HEK293 (cell line): ENCODE data around the gene CYTH4.
A peak's percentile ranks its signal among the peaks of the same experiment; 100 is the strongest.

Experiments used
- CTCF ChIA-PET: fragments of 350-600 bp; formaldehyde crosslinking; extraction: SDS; loops from one replicate; lab custom pipeline; 2021; ENCODE audit warnings: antibody characterized with exemption; lab: Yijun Ruan, JAX
- POLR2A ChIA-PET: fragments of 300-600 bp; formaldehyde crosslinking; extraction: SDS; loops from one replicate; lab custom pipeline; 2020; ENCODE audit warnings: antibody characterized with exemption, inconsistent platforms; lab: Yijun Ruan, JAX
- H3K27ac ChIP-seq: fragments of 200-500 bp; sonication (Bioruptor generic); 2 replicates; pipeline ENCODE4 v1.5.1; 2014; ENCODE audit warnings: low read depth, low read length, control low read depth, inconsistent platforms; ENCODE audit errors: extremely low read depth
- H3K36me3 ChIP-seq, 2 experiments: fragments of 200-500 bp in 1 of 2; sonication (Bioruptor generic) in 1 of 2; 1 replicate in 1 of 2; 2 replicates in 1 of 2; pipeline ENCODE4 v1.5.1; 2014 to 2017; ENCODE audit warnings: inconsistent platforms in 2 of 2, low read length in 2 of 2; ENCODE audit not compliant: control insufficient read depth in 2 of 2, insufficient read depth in 1 of 2
- H3K4me1 ChIP-seq: fragments of 200-500 bp; sonication (Bioruptor generic); 2 replicates; pipeline ENCODE4 v1.5.1; 2014; ENCODE audit warnings: mild to moderate bottlenecking, low read length, inconsistent platforms; ENCODE audit not compliant: control insufficient read depth, insufficient read depth
- H3K4me3 ChIP-seq: 2 replicates; pipeline ENCODE4 v1.5.1; 2011; ENCODE audit warnings: low read depth, mild to moderate bottlenecking, control low read depth, low read length, moderate library complexity
- H3K9me3 ChIP-seq: fragments of 200-500 bp; sonication (Bioruptor generic); 2 replicates; pipeline ENCODE4 v1.5.1; 2014; ENCODE audit warnings: low read depth, low read length, inconsistent platforms; ENCODE audit not compliant: control insufficient read depth, insufficient read depth
- KLF10 ChIP-seq: fragments of 450-650 bp; IDR thresholded peaks from 2 replicates; pipeline ENCODE4 v1.5.1; 2018; ENCODE audit warnings: missing biosample characterization, mild to moderate bottlenecking, missing genetic modification characterization
- SCRT2 ChIP-seq: fragments of 450-650 bp; formaldehyde crosslinking; IDR thresholded peaks from 2 replicates; pipeline ENCODE4 v1.5.1; 2016; ENCODE audit warnings: missing biosample characterization, missing genetic modification characterization
- SP7 ChIP-seq: fragments of 450-650 bp; formaldehyde crosslinking; IDR thresholded peaks from 2 replicates; pipeline ENCODE4 v1.5.1; 2016; ENCODE audit warnings: missing biosample characterization, missing genetic modification characterization
- ZBTB17 ChIP-seq: fragments of 450-650 bp; formaldehyde crosslinking; IDR thresholded peaks from 2 replicates; pipeline ENCODE4 v1.5.1; 2016; ENCODE audit warnings: missing biosample characterization, missing genetic modification characterization
- ZBTB7A ChIP-seq: fragments of 450-650 bp; formaldehyde crosslinking; IDR thresholded peaks from 2 replicates; pipeline ENCODE4 v1.5.1; 2016; ENCODE audit warnings: low read depth, missing biosample characterization, missing genetic modification characterization
- ZIC2 ChIP-seq: fragments of 450-650 bp; formaldehyde crosslinking; IDR thresholded peaks from 2 replicates; pipeline ENCODE4 v1.5.1; 2016; ENCODE audit warnings: missing biosample characterization, missing genetic modification characterization
- ZNF202 ChIP-seq: fragments of 450-650 bp; formaldehyde crosslinking; IDR thresholded peaks from 2 replicates; pipeline ENCODE4 v1.5.1; 2016; ENCODE audit warnings: missing biosample characterization, missing genetic modification characterization, borderline replicate concordance
- ZNF324 ChIP-seq: fragments of 450-650 bp; formaldehyde crosslinking; IDR thresholded peaks from 2 replicates; pipeline ENCODE4 v1.5.1; 2016; ENCODE audit warnings: missing biosample characterization, missing genetic modification characterization
- ZNF354C ChIP-seq: fragments of 450-650 bp; formaldehyde crosslinking; IDR thresholded peaks from 2 replicates; pipeline ENCODE4 v1.5.1; 2016; ENCODE audit warnings: missing biosample characterization, missing genetic modification characterization, low read depth, borderline replicate concordance
- ZNF529 ChIP-seq: fragments of 450-650 bp; formaldehyde crosslinking; IDR thresholded peaks from 2 replicates; pipeline ENCODE4 v1.5.1; 2017; ENCODE audit warnings: missing genetic modification characterization, missing biosample characterization; ENCODE audit not compliant: insufficient replicate concordance
- ZNF548 ChIP-seq: fragments of 450-650 bp; formaldehyde crosslinking; IDR thresholded peaks from 2 replicates; pipeline ENCODE4 v1.5.1; 2016; ENCODE audit warnings: missing biosample characterization, missing genetic modification characterization
- ZNF623 ChIP-seq: fragments of 450-650 bp; formaldehyde crosslinking; IDR thresholded peaks from 2 replicates; pipeline ENCODE4 v1.5.1; 2016; ENCODE audit warnings: missing biosample characterization, missing genetic modification characterization
- TF ChIP-seq, protein P1 (sequence below): fragments of 450-650 bp; formaldehyde crosslinking; conservative IDR thresholded peaks from 2 replicates; pipeline ENCODE4 v1.5.1; 2016; ENCODE audit warnings: low read depth, missing biosample characterization, missing genetic modification characterization
- TF ChIP-seq, protein P2 (sequence below): fragments of 450-650 bp; formaldehyde crosslinking; IDR thresholded peaks from 2 replicates; pipeline ENCODE4 v1.5.1; 2017; ENCODE audit warnings: missing biosample characterization, missing genetic modification characterization
- TF ChIP-seq, protein P3 (sequence below): fragments of 450-650 bp; formaldehyde crosslinking; IDR thresholded peaks from 2 replicates; pipeline ENCODE4 v1.5.1; 2016; ENCODE audit warnings: missing biosample characterization, missing genetic modification characterization
- TF ChIP-seq, protein P4 (sequence below): fragments of 450-650 bp; formaldehyde crosslinking; IDR thresholded peaks from 2 replicates; pipeline ENCODE4 v1.5.1; 2016; ENCODE audit warnings: missing biosample characterization, missing genetic modification characterization, borderline replicate concordance

Gene CYTH4

DNA sequence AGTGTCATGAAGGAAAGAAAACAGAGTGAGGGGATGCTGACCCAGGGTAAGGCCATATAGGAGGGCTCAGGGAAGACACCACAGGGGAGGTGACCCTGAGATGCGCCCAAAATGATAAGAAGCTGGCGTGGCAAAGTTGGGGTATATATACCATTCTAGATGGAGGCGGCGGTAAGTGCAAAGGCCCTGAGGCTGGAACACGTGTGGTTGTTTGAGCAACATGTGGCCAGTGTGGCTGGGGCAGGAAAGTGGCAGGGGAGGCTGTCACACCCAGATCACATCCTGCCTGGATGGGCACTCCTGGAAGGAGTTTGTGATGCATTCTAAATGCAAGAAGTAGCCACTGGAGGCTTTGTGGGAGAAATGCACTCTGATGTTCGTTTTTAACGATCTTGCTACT is 70.2 kb downstream of the CYTH4 start:
- Histone ChIP-seq H3K36me3 (no peaks in the 10 kb centered on the region), H3K4me3 (no peak overlapping the region), H3K4me1 (no peaks in the 10 kb centered on the region), H3K27ac (no peak overlapping the region), H3K9me3 (no peaks in the 10 kb centered on the region)
- TF ChIP-seq SCRT2, result peak; percentile 36; the same call in 1 of the 2 replicates
- no peak for TF ChIP-seq ZNF202 (tag by site-specific recombination)
- TF ChIP-seq ZBTB17 (tag by site-specific recombination), result peak; percentile 57; the same call in 1 of the 2 replicates
- TF ChIP-seq ZNF623 (tag by site-specific recombination), result peak; percentile 95
- TF ChIP-seq ZIC2, result peak; percentile 3; the same call in 1 of the 2 replicates
- CTCF ChIA-PET, result interaction anchor here (0.6 to 2.5 kb wide), 3 partner anchors 36 to 123 kb away, joined by 3 to 12 read pairs (median 4); no protein-coding TSS in a partner anchor
- POLR2A ChIA-PET, result no interaction called here

DNA sequence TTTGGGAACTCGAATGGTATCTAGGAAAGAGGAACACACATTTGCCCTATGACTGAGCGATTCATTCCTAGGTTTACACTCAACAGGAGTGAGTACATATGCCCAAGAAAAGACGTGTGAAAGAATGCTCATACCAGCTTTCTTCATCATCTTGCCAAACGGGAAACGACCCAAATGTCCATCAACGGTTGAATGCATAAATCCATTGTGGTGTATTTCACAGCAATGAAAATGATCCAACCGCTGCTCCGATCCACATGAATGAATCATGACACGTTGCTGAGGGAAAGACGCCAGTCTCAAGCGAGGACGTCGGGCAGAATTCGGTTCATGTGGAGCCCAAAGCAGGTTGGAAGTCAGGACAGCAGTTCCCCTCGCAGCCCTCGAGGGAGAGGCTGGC is 71.5 kb downstream of the CYTH4 start:
- Histone ChIP-seq H3K36me3 (no peaks in the 10 kb centered on the region), H3K27ac (no peak overlapping the region), H3K4me3 (no peak overlapping the region), H3K9me3 (no peaks in the 10 kb centered on the region), H3K4me1 (no peaks in the 10 kb centered on the region)
- ChIA-PET CTCF (interaction anchor here (2.5 kb wide), 1 partner anchor 105 kb away, joined by 12 read pairs; no protein-coding TSS in a partner anchor), POLR2A (no interaction called here)
- no peak for TF ChIP-seq SP7 (tag by site-specific recombination)

DNA sequence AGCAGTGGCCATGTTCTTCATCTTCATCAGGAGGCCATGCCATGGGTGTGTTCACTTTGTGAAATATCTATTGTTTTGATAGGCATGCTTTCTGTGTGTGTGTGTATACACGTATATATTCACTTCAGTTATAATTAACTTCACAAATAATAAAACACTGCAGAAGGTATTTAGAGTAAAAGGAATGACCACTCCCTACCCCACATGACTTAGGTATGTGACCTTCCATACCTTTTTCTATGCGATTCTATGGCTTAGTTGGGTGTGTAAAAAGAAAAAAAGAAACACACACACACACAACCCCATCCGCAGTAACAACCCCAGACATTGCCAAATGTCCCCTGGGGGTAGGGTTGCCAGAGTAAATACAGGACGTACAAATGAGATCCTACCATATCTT is 72.0 kb downstream of the CYTH4 start:
- ChIA-PET POLR2A (no interaction called here), CTCF (interaction anchor here (2.5 kb wide), 1 partner anchor 104 kb away, joined by 12 read pairs; no protein-coding TSS in a partner anchor)
- TF ChIP-seq, protein P1, sequence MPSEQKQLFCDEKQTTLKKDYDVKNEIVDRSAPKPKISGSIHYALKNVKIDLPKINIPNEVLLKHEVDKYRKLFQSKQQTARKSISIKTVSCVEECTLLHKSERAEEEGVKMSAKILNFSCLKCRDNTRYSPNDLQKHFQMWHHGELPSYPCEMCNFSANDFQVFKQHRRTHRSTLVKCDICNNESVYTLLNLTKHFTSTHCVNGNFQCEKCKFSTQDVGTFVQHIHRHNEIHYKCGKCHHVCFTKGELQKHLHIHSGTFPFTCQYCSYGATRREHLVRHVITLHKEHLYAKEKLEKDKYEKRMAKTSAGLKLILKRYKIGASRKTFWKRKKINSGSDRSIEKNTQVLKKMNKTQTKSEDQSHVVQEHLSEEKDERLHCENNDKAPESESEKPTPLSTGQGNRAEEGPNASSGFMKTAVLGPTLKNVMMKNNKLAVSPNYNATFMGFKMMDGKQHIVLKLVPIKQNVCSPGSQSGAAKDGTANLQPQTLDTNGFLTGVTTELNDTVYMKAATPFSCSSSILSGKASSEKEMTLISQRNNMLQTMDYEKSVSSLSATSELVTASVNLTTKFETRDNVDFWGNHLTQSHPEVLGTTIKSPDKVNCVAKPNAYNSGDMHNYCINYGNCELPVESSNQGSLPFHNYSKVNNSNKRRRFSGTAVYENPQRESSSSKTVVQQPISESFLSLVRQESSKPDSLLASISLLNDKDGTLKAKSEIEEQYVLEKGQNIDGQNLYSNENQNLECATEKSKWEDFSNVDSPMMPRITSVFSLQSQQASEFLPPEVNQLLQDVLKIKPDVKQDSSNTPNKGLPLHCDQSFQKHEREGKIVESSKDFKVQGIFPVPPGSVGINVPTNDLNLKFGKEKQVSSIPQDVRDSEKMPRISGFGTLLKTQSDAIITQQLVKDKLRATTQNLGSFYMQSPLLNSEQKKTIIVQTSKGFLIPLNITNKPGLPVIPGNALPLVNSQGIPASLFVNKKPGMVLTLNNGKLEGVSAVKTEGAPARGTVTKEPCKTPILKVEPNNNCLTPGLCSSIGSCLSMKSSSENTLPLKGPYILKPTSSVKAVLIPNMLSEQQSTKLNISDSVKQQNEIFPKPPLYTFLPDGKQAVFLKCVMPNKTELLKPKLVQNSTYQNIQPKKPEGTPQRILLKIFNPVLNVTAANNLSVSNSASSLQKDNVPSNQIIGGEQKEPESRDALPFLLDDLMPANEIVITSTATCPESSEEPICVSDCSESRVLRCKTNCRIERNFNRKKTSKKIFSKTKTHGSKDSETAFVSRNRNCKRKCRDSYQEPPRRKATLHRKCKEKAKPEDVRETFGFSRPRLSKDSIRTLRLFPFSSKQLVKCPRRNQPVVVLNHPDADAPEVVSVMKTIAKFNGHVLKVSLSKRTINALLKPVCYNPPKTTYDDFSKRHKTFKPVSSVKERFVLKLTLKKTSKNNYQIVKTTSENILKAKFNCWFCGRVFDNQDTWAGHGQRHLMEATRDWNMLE (tag by site-specific recombination), result no peak
- Histone ChIP-seq H3K4me1 (no peaks in the 10 kb centered on the region), H3K9me3 (no peaks in the 10 kb centered on the region), H3K27ac (no peak overlapping the region), H3K36me3 (no peaks in the 10 kb centered on the region), H3K4me3 (no peak overlapping the region)

DNA sequence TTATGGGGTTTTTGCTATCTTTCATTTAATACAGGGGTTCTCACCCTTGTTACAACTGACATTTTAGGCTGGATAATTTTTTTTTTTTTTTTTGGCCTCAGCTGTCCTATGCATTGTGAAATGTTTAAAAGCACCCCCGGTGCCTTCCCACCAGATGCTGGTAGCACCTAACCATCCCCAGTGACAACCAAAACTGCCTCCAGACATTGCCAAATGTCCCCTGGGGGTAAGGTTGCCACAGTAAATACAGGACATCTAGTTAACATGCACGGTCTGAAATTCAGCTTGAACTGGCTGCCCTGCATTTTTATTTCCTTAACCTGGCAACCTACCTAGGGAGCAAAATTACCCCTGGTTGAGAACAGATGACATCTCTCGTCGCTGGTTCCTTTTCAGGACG is 72.4 kb downstream of the CYTH4 start:
- CTCF ChIA-PET, result no interaction called here
- POLR2A ChIA-PET, result no interaction called here
- TF ChIP-seq KLF10, result no peak
- TF ChIP-seq, protein P2, sequence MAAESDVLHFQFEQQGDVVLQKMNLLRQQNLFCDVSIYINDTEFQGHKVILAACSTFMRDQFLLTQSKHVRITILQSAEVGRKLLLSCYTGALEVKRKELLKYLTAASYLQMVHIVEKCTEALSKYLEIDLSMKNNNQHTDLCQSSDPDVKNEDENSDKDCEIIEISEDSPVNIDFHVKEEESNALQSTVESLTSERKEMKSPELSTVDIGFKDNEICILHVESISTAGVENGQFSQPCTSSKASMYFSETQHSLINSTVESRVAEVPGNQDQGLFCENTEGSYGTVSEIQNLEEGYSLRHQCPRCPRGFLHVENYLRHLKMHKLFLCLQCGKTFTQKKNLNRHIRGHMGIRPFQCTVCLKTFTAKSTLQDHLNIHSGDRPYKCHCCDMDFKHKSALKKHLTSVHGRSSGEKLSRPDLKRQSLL (tag by site-specific recombination), result no peak
- TF ChIP-seq ZNF529 (tag by site-specific recombination), result no peak
- no peak for TF ChIP-seq ZNF354C (tag by site-specific recombination)
- TF ChIP-seq, protein P3, sequence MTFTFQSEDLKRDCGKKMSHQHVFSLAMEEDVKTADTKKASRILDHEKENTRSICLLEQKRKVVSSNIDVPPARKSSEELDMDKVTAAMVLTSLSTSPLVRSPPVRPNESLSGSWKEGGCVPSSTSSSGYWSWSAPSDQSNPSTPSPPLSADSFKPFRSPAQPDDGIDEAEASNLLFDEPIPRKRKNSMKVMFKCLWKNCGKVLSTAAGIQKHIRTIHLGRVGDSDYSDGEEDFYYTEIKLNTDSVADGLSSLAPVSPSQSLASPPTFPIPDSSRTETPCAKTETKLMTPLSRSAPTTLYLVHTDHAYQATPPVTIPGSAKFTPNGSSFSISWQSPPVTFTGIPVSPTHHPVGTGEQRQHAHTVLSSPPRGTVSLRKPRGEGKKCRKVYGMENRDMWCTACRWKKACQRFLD, result no peak
- TF ChIP-seq ZBTB7A (tag by site-specific recombination), result no peak
- no peak for TF ChIP-seq ZNF548 (tag by site-specific recombination)
- TF ChIP-seq ZNF324 (tag by site-specific recombination), result no peak
- TF ChIP-seq, protein P4, sequence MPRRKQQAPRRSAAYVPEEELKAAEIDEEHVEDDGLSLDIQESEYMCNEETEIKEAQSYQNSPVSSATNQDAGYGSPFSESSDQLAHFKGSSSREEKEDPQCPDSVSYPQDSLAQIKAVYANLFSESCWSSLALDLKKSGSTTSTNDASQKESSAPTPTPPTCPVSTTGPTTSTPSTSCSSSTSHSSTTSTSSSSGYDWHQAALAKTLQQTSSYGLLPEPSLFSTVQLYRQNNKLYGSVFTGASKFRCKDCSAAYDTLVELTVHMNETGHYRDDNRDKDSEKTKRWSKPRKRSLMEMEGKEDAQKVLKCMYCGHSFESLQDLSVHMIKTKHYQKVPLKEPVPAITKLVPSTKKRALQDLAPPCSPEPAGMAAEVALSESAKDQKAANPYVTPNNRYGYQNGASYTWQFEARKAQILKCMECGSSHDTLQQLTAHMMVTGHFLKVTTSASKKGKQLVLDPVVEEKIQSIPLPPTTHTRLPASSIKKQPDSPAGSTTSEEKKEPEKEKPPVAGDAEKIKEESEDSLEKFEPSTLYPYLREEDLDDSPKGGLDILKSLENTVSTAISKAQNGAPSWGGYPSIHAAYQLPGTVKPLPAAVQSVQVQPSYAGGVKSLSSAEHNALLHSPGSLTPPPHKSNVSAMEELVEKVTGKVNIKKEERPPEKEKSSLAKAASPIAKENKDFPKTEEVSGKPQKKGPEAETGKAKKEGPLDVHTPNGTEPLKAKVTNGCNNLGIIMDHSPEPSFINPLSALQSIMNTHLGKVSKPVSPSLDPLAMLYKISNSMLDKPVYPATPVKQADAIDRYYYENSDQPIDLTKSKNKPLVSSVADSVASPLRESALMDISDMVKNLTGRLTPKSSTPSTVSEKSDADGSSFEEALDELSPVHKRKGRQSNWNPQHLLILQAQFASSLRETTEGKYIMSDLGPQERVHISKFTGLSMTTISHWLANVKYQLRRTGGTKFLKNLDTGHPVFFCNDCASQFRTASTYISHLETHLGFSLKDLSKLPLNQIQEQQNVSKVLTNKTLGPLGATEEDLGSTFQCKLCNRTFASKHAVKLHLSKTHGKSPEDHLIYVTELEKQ, result no peak

More for the DNA sequence above, 72.4 kb downstream of the CYTH4 start:
- Histone ChIP-seq H3K27ac (no peak overlapping the region), H3K4me3 (no peak overlapping the region), H3K36me3 (no peaks in the 10 kb centered on the region), H3K9me3 (no peaks in the 10 kb centered on the region), H3K4me1 (no peaks in the 10 kb centered on the region)
